Measurements from ENCODE around the gene TPD52L1. TPM values are rescaled to one million over a fixed set of nuclear protein-coding genes. Genes with fewer than 3 reads are reported as not detected.

The TPD52L1 gene
- total and polyA plus RNA-seq, 10 of the 15 experiments (the other 5 are each of a cell fraction or from before 2014, with no cell fraction given), result 0.03 to 2.6 (median 0.16) TPM; not detected in 3

- ATAC-seq (peak; percentile 9; the same call in 1 of the 3 replicates), DNase-seq (ENCODE audit: low read depth, low spot score) (no peak), FAIRE-seq (no peak)
- intact Hi-C loops (cut with micrococcal nuclease; ENCODE audit: unreplicated experiment) (loop anchor here (10.0 kb wide), 1 partner anchor 613 kb away; no protein-coding TSS in a partner anchor), in situ Hi-C loops (cut with MboI) (loop anchor here (25.0 kb wide), 1 partner anchor 611 kb away; no protein-coding TSS in a partner anchor)
- Histone ChIP-seq H3K36me3 (ENCODE audit: control insufficient read depth in 2 of 2, insufficient read depth in 2 of 2, low read length in 1 of 2) (no peaks in the 10 kb centered on the region), H3K9ac (ENCODE audit: control insufficient read depth, insufficient read depth, low read length) (no peak overlapping the region), H3K4me2 (ENCODE audit: control insufficient read depth, insufficient read depth) (no peak overlapping the region), H3K9me3 (replicated peaks; ENCODE audit: control insufficient read depth, insufficient read depth, low read length) (no peaks in the 10 kb centered on the region; the same call in 2 of the 3 replicates), H3K27me3 (replicated peaks in 1 of 2; ENCODE audit: control insufficient read depth in 2 of 2, insufficient read depth in 2 of 2, low read length in 1 of 2) (peaks cover 0 to 10% of the 10 kb centered on the region in 2 experiments; a peak in 3 of 4 replicates), H3K4me1 (ENCODE audit: control insufficient read depth, insufficient read depth, low read length) (no peaks in the 10 kb centered on the region), H4K20me1 (ENCODE audit: control insufficient read depth, insufficient read depth) (no peaks in the 10 kb centered on the region), H3K4me3 (no peak overlapping the region), H2AFZ (ENCODE audit: control insufficient read depth, low read depth, low read length) (no peak overlapping the region), H3K27ac (ENCODE audit: control insufficient read depth, insufficient read depth) (no peak overlapping the region), H3K79me2 (ENCODE audit: control insufficient read depth, insufficient read depth, low read length) (no peaks in the 10 kb centered on the region)
- 13% methylated on average over 4 of the region's 4 CpGs for WGBS (ENCODE audit: insufficient coverage, insufficient replicate concordance, low lambda C conversion rate, missing lambda C conversion rate)
- peak; percentile 51; the same call in 1 of the 2 replicates for TF ChIP-seq SPI1 (IDR thresholded peaks at IDR 0.05; ENCODE audit: borderline replicate concordance, insufficient read depth, low read depth, low read length)
- peak; percentile 26; the same call in 1 of the 2 replicates for TF ChIP-seq RUNX3 (IDR thresholded peaks at IDR 0.05; ENCODE audit: low read length)
- TF ChIP-seq EP300 (IDR thresholded peaks at IDR 0.05; ENCODE audit: borderline replicate concordance in 1 of 2, control insufficient read depth in 1 of 2, low read depth in 2 of 2, low read length in 2 of 2), result no peak
- TF ChIP-seq ZNF274 (IDR thresholded peaks at IDR 0.05; ENCODE audit: insufficient read depth, insufficient read length), result no peak
- no peak for TF ChIP-seq BCL11A (IDR thresholded peaks at IDR 0.05; ENCODE audit: low read depth, low read length)
- TF ChIP-seq PAX5 (IDR thresholded peaks at IDR 0.05; ENCODE audit: borderline replicate concordance, low read depth, low read length), result no peak
- TF ChIP-seq, protein P1, sequence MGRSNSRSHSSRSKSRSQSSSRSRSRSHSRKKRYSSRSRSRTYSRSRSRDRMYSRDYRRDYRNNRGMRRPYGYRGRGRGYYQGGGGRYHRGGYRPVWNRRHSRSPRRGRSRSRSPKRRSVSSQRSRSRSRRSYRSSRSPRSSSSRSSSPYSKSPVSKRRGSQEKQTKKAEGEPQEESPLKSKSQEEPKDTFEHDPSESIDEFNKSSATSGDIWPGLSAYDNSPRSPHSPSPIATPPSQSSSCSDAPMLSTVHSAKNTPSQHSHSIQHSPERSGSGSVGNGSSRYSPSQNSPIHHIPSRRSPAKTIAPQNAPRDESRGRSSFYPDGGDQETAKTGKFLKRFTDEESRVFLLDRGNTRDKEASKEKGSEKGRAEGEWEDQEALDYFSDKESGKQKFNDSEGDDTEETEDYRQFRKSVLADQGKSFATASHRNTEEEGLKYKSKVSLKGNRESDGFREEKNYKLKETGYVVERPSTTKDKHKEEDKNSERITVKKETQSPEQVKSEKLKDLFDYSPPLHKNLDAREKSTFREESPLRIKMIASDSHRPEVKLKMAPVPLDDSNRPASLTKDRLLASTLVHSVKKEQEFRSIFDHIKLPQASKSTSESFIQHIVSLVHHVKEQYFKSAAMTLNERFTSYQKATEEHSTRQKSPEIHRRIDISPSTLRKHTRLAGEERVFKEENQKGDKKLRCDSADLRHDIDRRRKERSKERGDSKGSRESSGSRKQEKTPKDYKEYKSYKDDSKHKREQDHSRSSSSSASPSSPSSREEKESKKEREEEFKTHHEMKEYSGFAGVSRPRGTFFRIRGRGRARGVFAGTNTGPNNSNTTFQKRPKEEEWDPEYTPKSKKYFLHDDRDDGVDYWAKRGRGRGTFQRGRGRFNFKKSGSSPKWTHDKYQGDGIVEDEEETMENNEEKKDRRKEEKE (IDR thresholded peaks at IDR 0.05), result no peak
- ChIA-PET RAD21 (ENCODE audit: unreplicated experiment) (no interaction called here), POLR2A (no interaction called here), CTCF (interaction anchor here (1.3 to 2.0 kb wide), 4 partner anchors 11 to 281 kb away, joined by 4 to 5 read pairs (median 4); no protein-coding TSS in a partner anchor), SMC1A (ENCODE audit: uncharacterized antibody, unreplicated experiment) (interaction anchor here (0.9 kb wide), 1 partner anchor 12 kb away, joined by 3 read pairs; no protein-coding TSS in a partner anchor)
- no TSS peak for BruUV-seq (replicated peaks)
These were observed 1.9 kb upstream of the TPD52L1 start for GRCh38 chr6:125151700-125152099.

Measured in GM12878 (cell line).